Measurements from ENCODE around the gene CDH8. TPM values are rescaled to one million over a fixed set of nuclear protein-coding genes. Genes with fewer than 3 reads are reported as not detected.

Gene CDH8
- total RNA-seq, 2 donors from 2014 or later, result not detected

GRCh38 chr16:61644736-61645135, 391.5 kb downstream of the CDH8 start:
- no peak overlapping the region for H3K4me3 ChIP-seq
- ATAC-seq, result no peak
- TF ChIP-seq POLR2A (IDR thresholded peaks at IDR 0.05) (no peak), CTCF (IDR thresholded peaks at IDR 0.05) (no peak)
- no peaks in the 10 kb centered on the region for H3K4me1 ChIP-seq
- intact Hi-C loops (cut with DNase I), result no loop called here
- H3K9me3 ChIP-seq, result no peaks in the 10 kb centered on the region
- no peak for DNase-seq
- no peak overlapping the region for H3K27ac ChIP-seq
- 44 to 50% methylated on average over 3 of the region's 3 CpGs for WGBS, 2 donors
- no peaks in the 10 kb centered on the region for H3K36me3 ChIP-seq (replicated peaks in 1 of 2; ENCODE audit: insufficient read depth in 1 of 2, low read depth in 2 of 2)
- no peaks in the 10 kb centered on the region for H3K27me3 ChIP-seq

GRCh38 chr16:61617219-61617783, 418.9 kb downstream of the CDH8 start:
- intact Hi-C loops (cut with DNase I), result no loop called here
- no peaks in the 10 kb centered on the region for H3K27me3 ChIP-seq
- no peak overlapping the region for H3K4me3 ChIP-seq
- no peak overlapping the region for H3K27ac ChIP-seq
- H3K36me3 ChIP-seq (replicated peaks in 1 of 2; ENCODE audit: insufficient read depth in 1 of 2, low read depth in 2 of 2), result no peaks in the 10 kb centered on the region
- DNase-seq, result no peak
- WGBS, 2 donors, result 30 to 41% methylated on average over 5 of the region's 5 CpGs
- H3K9me3 ChIP-seq, result no peaks in the 10 kb centered on the region
- ATAC-seq, result no peak
- TF ChIP-seq POLR2A (IDR thresholded peaks at IDR 0.05) (no peak), CTCF (IDR thresholded peaks at IDR 0.05) (no peak)
- H3K4me1 ChIP-seq, result no peaks in the 10 kb centered on the region

DNA sequence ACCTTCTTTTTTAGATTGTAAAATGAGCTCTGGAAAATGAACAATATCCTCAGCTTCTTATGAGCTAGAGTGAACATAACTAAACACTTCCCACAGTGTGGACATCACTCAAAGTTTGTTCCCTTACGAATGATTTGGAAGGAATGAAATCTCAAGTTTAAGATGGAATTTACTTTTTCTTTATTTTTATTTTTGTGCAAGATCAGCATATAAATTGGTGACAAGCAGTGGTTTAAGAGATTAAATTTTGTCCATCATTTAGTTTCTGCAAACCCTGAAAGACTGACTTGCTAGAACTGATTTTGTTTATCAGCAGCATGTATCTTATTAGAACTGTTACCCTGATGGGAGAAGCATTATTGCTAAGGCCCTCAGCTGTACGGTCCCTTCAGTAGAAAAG, 420.1 kb downstream of the CDH8 start:
- intact Hi-C loops (cut with DNase I), result no loop called here
- no peak for ATAC-seq
- 64 to 72% methylated on average over 2 of the region's 2 CpGs for WGBS, 2 donors

DNA sequence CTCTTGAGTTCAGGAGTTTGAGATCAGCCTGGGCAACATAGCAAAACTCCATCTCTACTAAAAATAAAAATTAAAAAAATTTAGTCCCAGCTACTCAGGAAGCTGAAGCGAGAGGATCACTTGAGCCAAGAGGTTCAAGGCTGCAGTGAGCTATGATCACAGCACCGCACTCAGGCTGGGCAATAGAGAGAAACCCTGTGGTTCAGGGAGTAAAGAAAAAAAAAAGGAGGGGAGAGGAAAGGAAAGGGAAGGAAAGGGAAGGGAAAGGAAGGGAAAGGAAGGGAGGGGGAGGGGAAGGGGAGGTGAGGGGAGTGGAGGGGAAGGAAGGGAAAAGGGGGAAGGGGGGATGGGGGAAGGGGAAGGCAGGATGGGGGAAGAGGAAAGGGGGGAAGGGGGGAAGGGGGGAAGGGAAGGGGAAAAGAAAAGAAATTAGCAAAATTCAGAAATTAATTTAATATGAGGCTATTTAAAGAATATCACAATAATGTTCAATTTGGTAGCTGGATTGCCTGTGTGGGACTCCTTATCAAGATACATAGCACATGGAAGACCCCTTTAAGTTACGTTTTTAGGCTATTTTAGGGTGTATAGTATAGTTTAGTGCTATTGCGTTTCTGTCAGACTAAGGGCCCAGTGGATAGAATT, 424.3 kb downstream of the CDH8 start:
- Histone ChIP-seq H3K27me3 (no peaks in the 10 kb centered on the region), H3K4me3 (no peak overlapping the region), H3K9me3 (no peaks in the 10 kb centered on the region), H3K36me3 (replicated peaks in 1 of 2; ENCODE audit: insufficient read depth in 1 of 2, low read depth in 2 of 2) (no peaks in the 10 kb centered on the region), H3K27ac (no peak overlapping the region), H3K4me1 (no peaks in the 10 kb centered on the region)
- ATAC-seq, result no peak
- TF ChIP-seq CTCF (IDR thresholded peaks at IDR 0.05), result no peak
- TF ChIP-seq POLR2A (IDR thresholded peaks at IDR 0.05), result no peak
- no peak for DNase-seq
- 53 to 68% methylated on average over 4 of the region's 4 CpGs for WGBS, 2 donors
- intact Hi-C loops (cut with DNase I), result no loop called here

More for the DNA sequence above, 420.1 kb downstream of the CDH8 start:
- no peaks in the 10 kb centered on the region for H3K36me3 ChIP-seq (replicated peaks in 1 of 2; ENCODE audit: insufficient read depth in 1 of 2, low read depth in 2 of 2)
- no peaks in the 10 kb centered on the region for H3K4me1 ChIP-seq
- no peaks in the 10 kb centered on the region for H3K9me3 ChIP-seq
- TF ChIP-seq CTCF (IDR thresholded peaks at IDR 0.05), result no peak
- no peak for TF ChIP-seq POLR2A (IDR thresholded peaks at IDR 0.05)
- DNase-seq, result no peak
- no peak overlapping the region for H3K4me3 ChIP-seq
- no peak overlapping the region for H3K27ac ChIP-seq
- H3K27me3 ChIP-seq, result no peaks in the 10 kb centered on the region

- no peak overlapping the region for H3K27ac ChIP-seq
- H3K36me3 ChIP-seq (replicated peaks in 1 of 2; ENCODE audit: insufficient read depth in 1 of 2, low read depth in 2 of 2), result no peaks in the 10 kb centered on the region
- H3K4me1 ChIP-seq, result no peaks in the 10 kb centered on the region
- intact Hi-C loops (cut with DNase I), result no loop called here
- no peak for DNase-seq
- no peak for ATAC-seq
- peaks cover 0 to 4% (median 0%) of the 10 kb centered on the region in 3 donors for H3K9me3 ChIP-seq
- TF ChIP-seq POLR2A (IDR thresholded peaks at IDR 0.05), result no peak
- no peak for TF ChIP-seq CTCF (IDR thresholded peaks at IDR 0.05)
- no peak overlapping the region for H3K4me3 ChIP-seq
- no peaks in the 10 kb centered on the region for H3K27me3 ChIP-seq
- 52 to 70% methylated on average over 1 of the region's 1 CpG for WGBS, 2 donors
Observed at GRCh38 chr16:61606581-61606980, 429.7 kb downstream of the CDH8 start.

All from body of pancreas (tissue), 4 donors.